ENCODE results near the gene CPED1. TPM values are rescaled to one million over a fixed set of nuclear protein-coding genes. Genes with fewer than 3 reads are reported as not detected.

The CPED1 gene
- polyA plus RNA-seq, 2 donors = 0.29 to 1.3 TPM

DNA sequence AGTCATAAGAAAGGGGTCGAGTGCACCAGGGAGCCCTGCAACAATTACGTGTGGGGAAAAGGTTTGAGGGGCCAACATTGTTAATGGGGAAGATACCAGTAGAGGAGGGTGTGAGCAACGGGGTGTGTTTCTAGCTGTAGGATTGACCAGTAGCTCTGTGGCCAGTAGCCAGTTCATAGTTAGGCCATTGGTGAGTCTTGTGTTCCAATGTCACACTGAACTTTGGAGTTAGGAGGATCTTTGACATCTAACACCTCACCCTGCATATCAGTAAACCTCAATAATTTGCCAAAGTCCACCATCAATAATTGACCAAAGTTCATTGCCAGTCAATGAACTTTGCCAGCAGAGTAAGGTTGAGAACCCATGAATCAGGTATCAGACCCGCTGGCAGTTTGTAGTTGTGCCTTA lies 168.8 kb downstream of the CPED1 start:
- no peaks in the 10 kb centered on the region for H3K9me3 ChIP-seq (ENCODE audit: control insufficient read depth in 2 of 2, insufficient read depth in 1 of 2, low read depth in 1 of 2, low read length in 1 of 2)
- no peak overlapping the region for H3K4me3 ChIP-seq (ENCODE audit: low read depth in 1 of 2, low read length in 2 of 2)
- H3K4me1 ChIP-seq (ENCODE audit: control insufficient read depth in 2 of 2, insufficient read depth in 2 of 2, low read length in 1 of 2) = no peaks in the 10 kb centered on the region
- H3K27me3 ChIP-seq (ENCODE audit: control insufficient read depth in 1 of 2, insufficient read depth in 2 of 2, low read length in 2 of 2) = no peaks in the 10 kb centered on the region
- no peak overlapping the region for H3K27ac ChIP-seq (ENCODE audit: low read depth in 2 of 2, low read length in 1 of 2)
- no peaks in the 10 kb centered on the region for H3K36me3 ChIP-seq (ENCODE audit: control insufficient read depth in 2 of 2, insufficient read depth in 2 of 2, low read length in 1 of 2)
- WGBS, 2 donors = 84 to 86% methylated on average over 4 of the region's 4 CpGs

DNA sequence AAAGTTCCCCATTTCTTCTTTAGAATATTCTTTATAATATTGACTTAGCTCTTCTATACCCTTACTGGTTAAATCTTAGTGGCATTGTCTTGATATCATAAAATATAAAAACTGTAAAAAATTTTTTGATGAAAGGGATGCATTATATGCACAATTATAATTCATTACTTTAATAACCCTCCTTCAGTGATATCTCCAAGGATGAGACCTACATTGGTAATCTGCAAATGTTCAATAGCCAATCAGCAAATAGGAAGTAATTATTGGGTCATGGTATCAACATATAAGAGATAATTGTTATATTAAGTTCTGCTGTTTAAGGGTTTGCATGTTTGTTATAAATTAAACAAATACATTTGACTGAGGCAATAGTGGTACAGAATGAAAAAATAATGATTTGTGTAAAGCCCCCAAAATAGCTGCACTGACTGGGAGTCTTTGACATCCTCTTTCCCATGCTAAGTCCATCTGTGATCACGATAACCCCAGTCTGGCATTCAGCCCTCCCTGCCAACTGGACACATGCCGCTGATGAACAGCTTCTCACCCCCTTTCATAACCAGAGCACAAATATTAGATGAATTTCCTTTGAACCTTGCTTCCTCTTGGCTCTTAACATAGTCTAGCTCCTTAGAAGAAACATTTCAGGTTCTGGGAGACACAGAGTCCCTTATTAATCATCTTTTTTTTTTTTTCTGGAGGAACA lies 169.5 kb downstream of the CPED1 start:
- Histone ChIP-seq H3K27ac (ENCODE audit: low read depth in 2 of 2, low read length in 1 of 2) (no peak overlapping the region), H3K4me1 (ENCODE audit: control insufficient read depth in 2 of 2, insufficient read depth in 2 of 2, low read length in 1 of 2) (no peaks in the 10 kb centered on the region), H3K9me3 (ENCODE audit: control insufficient read depth in 2 of 2, insufficient read depth in 1 of 2, low read depth in 1 of 2, low read length in 1 of 2) (no peaks in the 10 kb centered on the region), H3K4me3 (ENCODE audit: low read depth in 1 of 2, low read length in 2 of 2) (no peak overlapping the region), H3K27me3 (ENCODE audit: control insufficient read depth in 1 of 2, insufficient read depth in 2 of 2, low read length in 2 of 2) (no peaks in the 10 kb centered on the region), H3K36me3 (ENCODE audit: control insufficient read depth in 2 of 2, insufficient read depth in 2 of 2, low read length in 1 of 2) (no peaks in the 10 kb centered on the region)
- WGBS, 2 donors = 71 to 83% methylated on average over 2 of the region's 2 CpGs

DNA sequence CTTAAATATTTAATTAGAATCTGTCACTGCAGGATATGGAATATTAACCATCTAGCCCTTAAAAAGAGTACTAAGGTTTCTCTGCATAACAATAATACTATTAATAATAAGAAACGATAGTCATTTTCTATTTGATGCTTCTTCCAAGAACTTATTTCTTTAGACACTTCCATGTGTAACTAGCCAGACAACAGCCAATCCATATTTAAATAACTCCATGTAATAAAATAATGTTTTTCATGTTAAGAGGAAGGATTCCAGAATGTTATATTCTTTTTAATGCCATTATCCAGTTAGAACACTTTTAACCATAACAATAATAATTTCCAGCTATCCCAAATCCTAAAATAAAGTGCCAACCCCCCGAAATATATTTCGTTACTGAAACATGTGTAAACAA lies 170.2 kb downstream of the CPED1 start:
- WGBS, 2 donors = 62 to 78% methylated on average over 3 of the region's 3 CpGs
- Histone ChIP-seq H3K27ac (ENCODE audit: low read depth in 2 of 2, low read length in 1 of 2) (no peak overlapping the region), H3K27me3 (ENCODE audit: control insufficient read depth in 1 of 2, insufficient read depth in 2 of 2, low read length in 2 of 2) (no peaks in the 10 kb centered on the region), H3K36me3 (ENCODE audit: control insufficient read depth in 2 of 2, insufficient read depth in 2 of 2, low read length in 1 of 2) (no peaks in the 10 kb centered on the region), H3K4me1 (ENCODE audit: control insufficient read depth in 2 of 2, insufficient read depth in 2 of 2, low read length in 1 of 2) (no peaks in the 10 kb centered on the region), H3K4me3 (ENCODE audit: low read depth in 1 of 2, low read length in 2 of 2) (no peak overlapping the region), H3K9me3 (ENCODE audit: control insufficient read depth in 2 of 2, insufficient read depth in 1 of 2, low read depth in 1 of 2, low read length in 1 of 2) (no peaks in the 10 kb centered on the region)

DNA sequence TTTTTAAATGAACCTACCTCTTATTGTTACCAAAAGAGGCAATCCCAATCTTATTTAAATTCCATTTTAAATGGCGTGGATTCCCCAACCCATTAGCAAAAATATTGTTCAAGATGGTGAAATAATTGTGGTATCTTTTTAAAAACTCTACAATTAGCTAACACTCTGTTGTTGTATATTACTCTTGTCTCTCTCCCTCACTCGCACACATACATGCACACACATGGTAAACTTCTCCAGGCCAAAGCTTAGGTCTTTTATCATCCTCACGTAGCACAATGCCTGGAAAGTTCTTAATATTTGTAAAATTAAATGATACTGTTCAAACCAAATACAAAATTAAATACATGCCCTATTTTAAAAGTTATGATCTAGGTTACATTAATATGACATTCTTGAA lies 171.0 kb downstream of the CPED1 start:
- 77 to 80% methylated on average over 3 of the region's 3 CpGs for WGBS, 2 donors
- H3K27me3 ChIP-seq (ENCODE audit: control insufficient read depth in 1 of 2, insufficient read depth in 2 of 2, low read length in 2 of 2) = no peaks in the 10 kb centered on the region
- H3K4me1 ChIP-seq (ENCODE audit: control insufficient read depth in 2 of 2, insufficient read depth in 2 of 2, low read length in 1 of 2) = no peaks in the 10 kb centered on the region
- no peak overlapping the region for H3K27ac ChIP-seq (ENCODE audit: low read depth in 2 of 2, low read length in 1 of 2)
- no peaks in the 10 kb centered on the region for H3K9me3 ChIP-seq (ENCODE audit: control insufficient read depth in 2 of 2, insufficient read depth in 1 of 2, low read depth in 1 of 2, low read length in 1 of 2)
- no peaks in the 10 kb centered on the region for H3K36me3 ChIP-seq (ENCODE audit: control insufficient read depth in 2 of 2, insufficient read depth in 2 of 2, low read length in 1 of 2)
- no peak overlapping the region for H3K4me3 ChIP-seq (ENCODE audit: low read depth in 1 of 2, low read length in 2 of 2)

DNA sequence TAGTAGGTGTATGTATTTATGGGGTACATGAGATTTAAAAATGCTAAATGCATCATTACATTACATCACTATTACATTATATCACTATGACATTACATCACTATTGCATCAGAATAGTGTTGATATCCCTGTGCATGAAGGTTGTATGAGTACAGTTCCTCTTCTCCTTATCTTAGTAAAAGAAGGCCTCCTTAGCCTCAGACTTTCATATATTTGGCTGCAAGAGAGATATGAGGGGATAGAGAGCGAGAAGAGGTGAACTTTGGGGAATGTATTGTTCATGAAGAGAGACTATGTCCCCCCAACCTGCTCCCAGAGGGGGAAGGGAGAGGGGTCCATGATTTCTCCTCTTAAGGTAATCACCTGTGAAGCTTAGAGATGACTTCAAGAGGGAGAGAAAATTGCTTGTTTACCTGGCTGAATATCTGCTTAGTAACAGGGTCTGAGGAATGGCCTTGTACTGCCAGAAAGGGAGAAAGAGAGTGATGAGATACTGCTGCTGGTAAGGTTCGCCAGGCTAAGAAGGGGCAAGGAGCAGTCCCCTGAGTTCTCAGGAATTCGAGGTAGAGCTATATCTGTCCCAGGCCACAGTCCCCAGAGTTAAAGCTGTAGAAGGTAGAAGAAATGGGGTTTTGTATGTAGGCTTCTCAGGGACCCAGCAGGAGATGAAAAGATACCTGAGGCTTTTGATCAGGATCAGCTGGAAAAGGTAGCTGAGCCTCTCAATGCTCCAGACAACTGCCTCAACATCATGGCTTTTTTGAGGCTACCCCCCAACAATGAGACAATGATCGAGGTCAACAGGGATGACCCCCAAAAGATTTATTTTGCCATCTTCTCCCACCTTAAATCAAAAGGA lies 171.9 kb downstream of the CPED1 start:
- Histone ChIP-seq H3K27me3 (ENCODE audit: control insufficient read depth in 1 of 2, insufficient read depth in 2 of 2, low read length in 2 of 2) (no peaks in the 10 kb centered on the region), H3K27ac (ENCODE audit: low read depth in 2 of 2, low read length in 1 of 2) (no peak overlapping the region), H3K36me3 (ENCODE audit: control insufficient read depth in 2 of 2, insufficient read depth in 2 of 2, low read length in 1 of 2) (no peaks in the 10 kb centered on the region), H3K4me1 (ENCODE audit: control insufficient read depth in 2 of 2, insufficient read depth in 2 of 2, low read length in 1 of 2) (no peaks in the 10 kb centered on the region), H3K9me3 (ENCODE audit: control insufficient read depth in 2 of 2, insufficient read depth in 1 of 2, low read depth in 1 of 2, low read length in 1 of 2) (no peaks in the 10 kb centered on the region), H3K4me3 (ENCODE audit: low read depth in 1 of 2, low read length in 2 of 2) (no peak overlapping the region)
- 77 to 82% methylated on average over 4 of the region's 4 CpGs for WGBS, 2 donors

DNA sequence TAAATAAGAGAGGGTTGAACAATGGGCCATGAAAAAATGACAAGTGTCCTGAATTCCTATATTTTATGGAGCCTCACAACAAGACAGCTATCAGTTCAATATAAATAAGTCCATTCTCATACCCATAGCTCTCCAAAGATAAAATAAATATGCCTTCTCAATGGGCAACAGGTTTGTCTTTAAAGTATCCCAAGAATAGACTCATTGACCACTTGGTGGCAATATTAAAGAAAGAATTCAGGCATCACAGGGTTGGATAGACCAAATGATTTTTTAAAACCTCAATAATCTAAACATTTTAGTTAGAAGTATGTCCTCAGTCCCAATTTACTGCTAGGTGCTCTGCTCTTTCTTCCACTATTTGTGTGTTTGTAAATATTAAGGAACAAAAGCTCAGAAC lies 175.2 kb downstream of the CPED1 start:
- no peaks in the 10 kb centered on the region for H3K4me1 ChIP-seq (ENCODE audit: control insufficient read depth in 2 of 2, insufficient read depth in 2 of 2, low read length in 1 of 2)
- H3K27ac ChIP-seq (ENCODE audit: low read depth in 2 of 2, low read length in 1 of 2) = no peak overlapping the region
- no peaks in the 10 kb centered on the region for H3K36me3 ChIP-seq (ENCODE audit: control insufficient read depth in 2 of 2, insufficient read depth in 2 of 2, low read length in 1 of 2)
- no peak overlapping the region for H3K4me3 ChIP-seq (ENCODE audit: low read depth in 1 of 2, low read length in 2 of 2)
- no peaks in the 10 kb centered on the region for H3K9me3 ChIP-seq (ENCODE audit: control insufficient read depth in 2 of 2, insufficient read depth in 1 of 2, low read depth in 1 of 2, low read length in 1 of 2)
- no peaks in the 10 kb centered on the region for H3K27me3 ChIP-seq (ENCODE audit: control insufficient read depth in 1 of 2, insufficient read depth in 2 of 2, low read length in 2 of 2)

DNA sequence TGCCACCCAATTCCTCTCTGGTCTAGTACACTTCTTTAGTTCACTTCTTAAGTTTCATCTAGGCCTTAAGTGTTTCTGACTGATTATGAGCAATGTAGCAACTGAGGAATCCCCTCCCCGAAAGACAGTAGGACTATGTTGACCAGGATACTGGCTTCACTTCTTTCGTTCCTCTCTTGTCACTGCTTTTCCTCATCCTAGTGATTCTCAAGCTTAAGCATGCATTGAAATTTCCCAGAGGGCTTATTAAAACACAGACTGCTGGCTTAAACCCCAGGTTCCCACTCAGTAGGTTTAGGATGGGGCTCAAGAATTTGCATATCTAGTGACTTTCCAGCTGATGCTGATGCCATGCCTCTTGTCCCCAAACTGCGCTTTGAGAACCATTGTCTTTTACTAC lies 175.7 kb downstream of the CPED1 start:
- Histone ChIP-seq H3K36me3 (ENCODE audit: control insufficient read depth in 2 of 2, insufficient read depth in 2 of 2, low read length in 1 of 2) (no peaks in the 10 kb centered on the region), H3K9me3 (ENCODE audit: control insufficient read depth in 2 of 2, insufficient read depth in 1 of 2, low read depth in 1 of 2, low read length in 1 of 2) (no peaks in the 10 kb centered on the region), H3K27ac (ENCODE audit: low read depth in 2 of 2, low read length in 1 of 2) (no peak overlapping the region), H3K4me3 (ENCODE audit: low read depth in 1 of 2, low read length in 2 of 2) (no peak overlapping the region), H3K4me1 (ENCODE audit: control insufficient read depth in 2 of 2, insufficient read depth in 2 of 2, low read length in 1 of 2) (no peaks in the 10 kb centered on the region), H3K27me3 (ENCODE audit: control insufficient read depth in 1 of 2, insufficient read depth in 2 of 2, low read length in 2 of 2) (no peaks in the 10 kb centered on the region)
- WGBS, 2 donors = 75 to 80% methylated on average over 3 of the region's 3 CpGs

DNA sequence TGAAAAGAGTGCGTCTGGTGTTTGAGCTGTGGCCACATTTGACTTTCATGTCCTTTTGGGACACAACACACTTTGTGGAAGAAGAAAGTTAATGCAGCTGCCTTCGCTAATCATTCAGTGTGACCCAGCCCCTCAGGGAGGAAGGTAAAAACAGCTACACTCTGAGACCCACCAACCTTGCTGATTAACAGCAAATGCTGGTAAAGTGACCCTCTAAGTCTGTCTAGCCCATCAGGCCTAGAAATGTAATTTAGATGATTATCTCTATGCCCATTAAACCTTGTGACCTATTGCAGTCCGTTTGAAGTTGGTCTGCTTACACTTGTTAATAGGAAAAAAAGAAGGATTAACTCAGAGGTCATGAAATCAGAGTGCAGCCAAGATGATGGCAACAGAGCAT lies 178.4 kb downstream of the CPED1 start:
- no peak overlapping the region for H3K4me3 ChIP-seq (ENCODE audit: low read depth in 1 of 2, low read length in 2 of 2)

DNA sequence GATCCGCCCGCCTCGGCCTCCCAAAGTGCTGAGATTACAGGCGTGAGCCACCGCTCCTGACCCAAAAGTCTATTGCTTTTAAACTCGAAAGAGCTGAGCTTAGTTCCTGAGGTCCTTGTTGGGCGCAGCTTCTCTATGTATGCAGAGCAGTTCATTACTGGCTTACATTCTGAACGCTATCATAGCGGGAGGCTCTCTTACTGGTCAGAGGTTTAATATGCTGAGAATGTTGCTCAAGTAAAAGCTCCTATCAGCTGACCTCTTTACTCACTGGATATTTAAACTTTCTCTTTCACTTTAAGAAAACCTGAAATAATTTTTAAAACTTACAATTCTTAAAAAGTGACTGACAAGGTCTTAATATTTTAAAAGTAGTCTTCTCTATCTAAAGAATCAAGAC lies 179.5 kb downstream of the CPED1 start:
- Histone ChIP-seq H3K27ac (ENCODE audit: low read depth in 2 of 2, low read length in 1 of 2) (no peak overlapping the region), H3K4me3 (ENCODE audit: low read depth in 1 of 2, low read length in 2 of 2) (no peak overlapping the region), H3K4me1 (ENCODE audit: control insufficient read depth in 2 of 2, insufficient read depth in 2 of 2, low read length in 1 of 2) (no peaks in the 10 kb centered on the region), H3K27me3 (ENCODE audit: control insufficient read depth in 1 of 2, insufficient read depth in 2 of 2, low read length in 2 of 2) (no peaks in the 10 kb centered on the region), H3K36me3 (ENCODE audit: control insufficient read depth in 2 of 2, insufficient read depth in 2 of 2, low read length in 1 of 2) (no peaks in the 10 kb centered on the region), H3K9me3 (ENCODE audit: control insufficient read depth in 2 of 2, insufficient read depth in 1 of 2, low read depth in 1 of 2, low read length in 1 of 2) (no peaks in the 10 kb centered on the region)
- WGBS, 2 donors = 90 to 97% methylated on average over 8 to 9 of the region's 9 CpGs

More for the DNA sequence above, 178.4 kb downstream of the CPED1 start:
- Histone ChIP-seq H3K27ac (ENCODE audit: low read depth in 2 of 2, low read length in 1 of 2) (no peak overlapping the region), H3K9me3 (ENCODE audit: control insufficient read depth in 2 of 2, insufficient read depth in 1 of 2, low read depth in 1 of 2, low read length in 1 of 2) (no peaks in the 10 kb centered on the region), H3K4me1 (ENCODE audit: control insufficient read depth in 2 of 2, insufficient read depth in 2 of 2, low read length in 1 of 2) (no peaks in the 10 kb centered on the region), H3K27me3 (ENCODE audit: control insufficient read depth in 1 of 2, insufficient read depth in 2 of 2, low read length in 2 of 2) (no peaks in the 10 kb centered on the region), H3K36me3 (ENCODE audit: control insufficient read depth in 2 of 2, insufficient read depth in 2 of 2, low read length in 1 of 2) (no peaks in the 10 kb centered on the region)
- WGBS, 2 donors = 63 to 66% methylated on average over 3 of the region's 3 CpGs

DNA sequence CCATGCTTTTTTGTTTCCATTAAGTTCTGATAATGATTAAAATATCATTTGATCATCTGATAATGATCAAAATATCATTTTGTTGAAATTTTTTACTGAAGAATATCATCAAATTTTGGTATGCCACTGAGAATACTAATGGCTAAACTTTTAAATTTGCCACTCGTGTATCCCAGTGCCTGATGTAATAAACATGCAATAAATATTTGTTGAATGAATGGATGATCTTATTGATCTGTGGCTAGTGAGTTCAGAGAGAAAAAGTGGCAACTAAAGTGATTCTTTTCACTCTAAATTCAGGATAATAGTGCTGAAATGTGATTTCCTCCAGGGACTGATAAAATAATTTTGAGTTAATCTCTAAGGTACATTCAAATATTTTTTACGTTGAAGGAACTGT lies 181.0 kb downstream of the CPED1 start:
- no peaks in the 10 kb centered on the region for H3K36me3 ChIP-seq (ENCODE audit: control insufficient read depth in 2 of 2, insufficient read depth in 2 of 2, low read length in 1 of 2)
- no peaks in the 10 kb centered on the region for H3K4me1 ChIP-seq (ENCODE audit: control insufficient read depth in 2 of 2, insufficient read depth in 2 of 2, low read length in 1 of 2)
- 75 to 81% methylated on average over 2 of the region's 2 CpGs for WGBS, 2 donors
- H3K4me3 ChIP-seq (ENCODE audit: low read depth in 1 of 2, low read length in 2 of 2) = no peak overlapping the region
- no peaks in the 10 kb centered on the region for H3K9me3 ChIP-seq (ENCODE audit: control insufficient read depth in 2 of 2, insufficient read depth in 1 of 2, low read depth in 1 of 2, low read length in 1 of 2)
- H3K27me3 ChIP-seq (ENCODE audit: control insufficient read depth in 1 of 2, insufficient read depth in 2 of 2, low read length in 2 of 2) = no peaks in the 10 kb centered on the region
- H3K27ac ChIP-seq (ENCODE audit: low read depth in 2 of 2, low read length in 1 of 2) = no peak overlapping the region

Measured in esophagus (tissue), 2 donors.